ENCODE measurements around the gene OMD.
A peak's percentile ranks its signal among the peaks of the same experiment; 100 is the strongest.

GRCh38 chr9:92438900-92439526 is 14.7 kb upstream of the OMD start:
- TF ChIP-seq, protein P1, sequence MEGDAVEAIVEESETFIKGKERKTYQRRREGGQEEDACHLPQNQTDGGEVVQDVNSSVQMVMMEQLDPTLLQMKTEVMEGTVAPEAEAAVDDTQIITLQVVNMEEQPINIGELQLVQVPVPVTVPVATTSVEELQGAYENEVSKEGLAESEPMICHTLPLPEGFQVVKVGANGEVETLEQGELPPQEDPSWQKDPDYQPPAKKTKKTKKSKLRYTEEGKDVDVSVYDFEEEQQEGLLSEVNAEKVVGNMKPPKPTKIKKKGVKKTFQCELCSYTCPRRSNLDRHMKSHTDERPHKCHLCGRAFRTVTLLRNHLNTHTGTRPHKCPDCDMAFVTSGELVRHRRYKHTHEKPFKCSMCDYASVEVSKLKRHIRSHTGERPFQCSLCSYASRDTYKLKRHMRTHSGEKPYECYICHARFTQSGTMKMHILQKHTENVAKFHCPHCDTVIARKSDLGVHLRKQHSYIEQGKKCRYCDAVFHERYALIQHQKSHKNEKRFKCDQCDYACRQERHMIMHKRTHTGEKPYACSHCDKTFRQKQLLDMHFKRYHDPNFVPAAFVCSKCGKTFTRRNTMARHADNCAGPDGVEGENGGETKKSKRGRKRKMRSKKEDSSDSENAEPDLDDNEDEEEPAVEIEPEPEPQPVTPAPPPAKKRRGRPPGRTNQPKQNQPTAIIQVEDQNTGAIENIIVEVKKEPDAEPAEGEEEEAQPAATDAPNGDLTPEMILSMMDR (IDR thresholded peaks at IDR 0.05 in 2 of 3, conservative IDR thresholded peaks at IDR 0.05 in 1 of 3; ENCODE audit: borderline replicate concordance in 1 of 3, insufficient read depth in 1 of 3, low read depth in 2 of 3, low read length in 2 of 3) = peak in 1 of 3 experiments; percentile 62; a peak in 2 of 6 replicates
- TF ChIP-seq POLR2A (IDR thresholded peaks at IDR 0.05; ENCODE audit: borderline replicate concordance, extremely low read depth, insufficient read depth, insufficient read length) (no peak), JUND (IDR thresholded peaks at IDR 0.05) (no peak), ELF1 (IDR thresholded peaks at IDR 0.05; ENCODE audit: borderline replicate concordance, low read depth) (no peak), ZBTB33 (IDR thresholded peaks at IDR 0.05; ENCODE audit: extremely low read depth, insufficient replicate concordance, low read length) (no peak), EZH2 (IDR thresholded peaks at IDR 0.05) (no peak), SIN3A (IDR thresholded peaks at IDR 0.05; ENCODE audit: low read depth) (no peak), ZNF274 (IDR thresholded peaks at IDR 0.05; ENCODE audit: low read depth, low read length) (no peak)
